Naive thymus-derived CD4-positive, alpha-beta T cell (primary cell): ENCODE results near the gene RPS3. TPM values are rescaled to one million over a fixed set of nuclear protein-coding genes. Genes with fewer than 3 reads are reported as not detected.
A peak's percentile ranks its signal among the peaks of the same experiment; 100 is the strongest.
"Not testable (repeated sequence)": the region's sequence is repeated elsewhere in the genome, so short reads cannot be mapped to it uniquely, and the experiment has no call there.

Experiments used
- ATAC-seq: fragments of 150-1000 bp; cut with Tn5 transposase; 2 replicates; pipeline ENCODE4 v1.10.0; 2021; ENCODE audit warnings: mild to moderate bottlenecking, moderate library complexity
- CTCF ChIA-PET: fragments of 350-600 bp; sonication (Branson Sonifier 250); formaldehyde crosslinking; loops from one replicate; lab custom pipeline; 2021; ENCODE audit warnings: antibody characterized with exemption; lab: Charles Lee
- POLR2A ChIA-PET: fragments of 350-600 bp; sonication (Branson Sonifier 250); formaldehyde crosslinking; loops from one replicate; lab custom pipeline; 2021; ENCODE audit warnings: antibody characterized with exemption, inconsistent platforms; lab: Charles Lee
- DNase-seq, 9 donors: peaks; one replicate each; pipeline versions ENCODE4 v3.0.0 to v3.0.0-alpha.2; 2020 to 2022; ENCODE audit warnings: mixed read lengths in 1 of 9
- H3K27ac ChIP-seq: one replicate; pipeline ENCODE4 v1.7.0; 2013; ENCODE audit warnings: mild to moderate bottlenecking, low read depth, low read length, moderate library complexity
- H3K27me3 ChIP-seq, 2 donors: one replicate each; pipeline ENCODE4 v1.7.0; 2013; ENCODE audit warnings: low read length in 2 of 2, mild to moderate bottlenecking in 2 of 2, moderate library complexity in 2 of 2; ENCODE audit not compliant: control insufficient read depth in 2 of 2, insufficient read depth in 2 of 2
- H3K36me3 ChIP-seq, 3 experiments: 1 replicate in 2 of 3; 2 replicates in 1 of 3; pipeline ENCODE4 v1.7.0; 2013; ENCODE audit warnings: low read length in 3 of 3, mild to moderate bottlenecking in 3 of 3, moderate library complexity in 1 of 3; ENCODE audit not compliant: insufficient read depth in 3 of 3, control insufficient read depth in 2 of 3
- H3K4me1 ChIP-seq, 2 donors: one replicate each; pipeline ENCODE4 v1.7.0; 2013; ENCODE audit warnings: low read length in 2 of 2, mild to moderate bottlenecking in 2 of 2, moderate library complexity in 1 of 2; ENCODE audit not compliant: control insufficient read depth in 2 of 2, insufficient read depth in 2 of 2
- H3K4me3 ChIP-seq: 2 replicates; pipeline ENCODE4 v1.7.0; 2013; ENCODE audit warnings: mild to moderate bottlenecking, low read length
- H3K9me3 ChIP-seq, 3 experiments: 1 replicate in 2 of 3; 2 replicates in 1 of 3; pipeline ENCODE4 v1.7.0; 2013; ENCODE audit warnings: low read length in 3 of 3; ENCODE audit not compliant: control insufficient read depth in 2 of 3
- H3K27ac Mint-ChIP-seq, 9 donors: one replicate each; pipeline ENCODE4 v1.8.0; 2020 to 2022; ENCODE audit warnings: mixed read lengths in 9 of 9, mild to moderate bottlenecking in 8 of 9, moderate library complexity in 5 of 9, inconsistent platforms in 2 of 9
- H3K27me3 Mint-ChIP-seq, 5 donors: one replicate each; pipeline ENCODE4 v1.8.0; 2021 to 2022; ENCODE audit warnings: mixed read lengths in 5 of 5, mild to moderate bottlenecking in 1 of 5
- H3K36me3 Mint-ChIP-seq, 5 donors: one replicate each; pipeline ENCODE4 v1.8.0; 2020 to 2022; ENCODE audit warnings: mixed read lengths in 5 of 5, mild to moderate bottlenecking in 3 of 5, inconsistent platforms in 1 of 5
- H3K4me1 Mint-ChIP-seq, 7 donors: one replicate each; pipeline ENCODE4 v1.8.0; 2020 to 2022; ENCODE audit warnings: mixed read lengths in 7 of 7, mild to moderate bottlenecking in 3 of 7, inconsistent platforms in 1 of 7
- H3K4me3 Mint-ChIP-seq, 10 donors: one replicate each; pipeline ENCODE4 v1.8.0; 2020 to 2022; ENCODE audit warnings: mild to moderate bottlenecking in 10 of 10, mixed read lengths in 10 of 10, moderate library complexity in 6 of 10, inconsistent platforms in 2 of 10
- H3K9me3 Mint-ChIP-seq, 11 donors: one replicate each; pipeline ENCODE4 v1.8.0; 2020 to 2022; ENCODE audit warnings: mixed read lengths in 11 of 11, mild to moderate bottlenecking in 4 of 11, inconsistent platforms in 1 of 11, moderate library complexity in 1 of 11
- intact Hi-C, 2 donors: fragments of 100-400 bp; cut with micrococcal nuclease; formaldehyde crosslinking; loops; one replicate each; pipeline ENCODE4 v1.15.1; 2023
- polyA plus RNA-seq, 2 donors: library from polyadenylated mRNA; unstranded; fragments of 300-500 nt; fragmentation: Illumina TruSeq; gene quantifications; one replicate each; pipeline ENCODE4 v1.2.3, GENCODE V29; 2021
- total RNA-seq, 6 experiments: library from RNA in 5 of 6; stranded (reverse) in 5 of 6; gene quantifications; 1 replicate in 5 of 6; 2 replicates in 1 of 6; pipeline ENCODE4 v1.2.3 and lab custom pipeline; 2021 to 2026

RPS3 gene
- total and polyA plus RNA-seq, 7 experiments from 2014 or later: 3,135 to 7,167 (median 5,170) TPM

DNA sequence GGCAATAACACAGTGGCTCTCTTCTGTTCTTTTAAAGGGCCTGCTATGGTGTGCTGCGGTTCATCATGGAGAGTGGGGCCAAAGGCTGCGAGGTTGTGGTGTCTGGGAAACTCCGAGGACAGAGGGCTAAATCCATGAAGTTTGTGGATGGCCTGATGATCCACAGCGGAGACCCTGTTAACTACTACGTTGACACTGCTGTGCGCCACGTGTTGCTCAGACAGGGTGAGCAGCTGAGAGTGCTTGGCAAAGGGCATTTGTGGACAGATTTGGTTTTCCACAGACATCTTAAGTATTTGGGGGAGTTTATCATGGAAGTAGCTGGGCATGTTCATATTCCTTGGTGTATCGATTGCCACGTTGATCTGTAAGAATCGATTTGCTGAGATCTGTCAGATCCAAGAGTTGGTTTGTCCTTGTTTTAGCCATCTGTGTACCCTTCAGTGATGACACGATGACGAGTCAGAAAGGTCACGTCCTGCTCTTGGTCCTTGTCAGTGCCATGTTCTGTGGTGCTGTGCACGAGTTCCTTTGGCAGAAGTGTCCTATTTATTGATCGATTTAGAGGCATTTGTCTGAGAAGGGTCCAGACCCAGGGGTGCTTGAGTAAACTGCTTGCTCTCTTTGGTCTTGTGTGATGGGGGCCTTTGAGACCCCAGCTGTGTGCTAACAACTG lies 4.8 kb downstream of the RPS3 start:
- H3K4me3 ChIP-seq: no peak overlapping the region
- H3K4me3 Mint-ChIP-seq: no peak overlapping the region
- DNase-seq (no peak), ATAC-seq (no peak)
- CTCF ChIA-PET: interaction anchor here (0.6 to 1.0 kb wide), 3 partner anchors 26 to 172 kb away, joined by 3 to 4 read pairs (median 3); partner anchors contain the start of gene SERPINH1
- peaks cover 13 to 70% (median 46%) of the 10 kb centered on the region in 3 experiments for H3K36me3 ChIP-seq
- POLR2A ChIA-PET: interaction anchor here (1.5 kb wide), 1 partner anchor 128 kb away, joined by 3 read pairs; no protein-coding TSS in a partner anchor
- no peaks in the 10 kb centered on the region for H3K27me3 ChIP-seq
- no peaks in the 10 kb centered on the region for H3K9me3 Mint-ChIP-seq
- peaks cover 16 to 17% of the 10 kb centered on the region in 2 donors for H3K4me1 ChIP-seq
- H3K27ac Mint-ChIP-seq: peak overlapping the region in 2 of 9 donors; percentile 18 to 20
- H3K27ac ChIP-seq: no peak overlapping the region
- no peaks in the 10 kb centered on the region for H3K9me3 ChIP-seq
- H3K27me3 Mint-ChIP-seq: peaks cover 0 to 2% (median 0%) of the 10 kb centered on the region in 5 donors
- H3K36me3 Mint-ChIP-seq: peaks cover 0 to 51% (median 33%) of the 10 kb centered on the region in 5 donors
- peaks cover 19 to 77% (median 53%) of the 10 kb centered on the region in 7 donors for H3K4me1 Mint-ChIP-seq
- intact Hi-C loops: no loop called here

DNA sequence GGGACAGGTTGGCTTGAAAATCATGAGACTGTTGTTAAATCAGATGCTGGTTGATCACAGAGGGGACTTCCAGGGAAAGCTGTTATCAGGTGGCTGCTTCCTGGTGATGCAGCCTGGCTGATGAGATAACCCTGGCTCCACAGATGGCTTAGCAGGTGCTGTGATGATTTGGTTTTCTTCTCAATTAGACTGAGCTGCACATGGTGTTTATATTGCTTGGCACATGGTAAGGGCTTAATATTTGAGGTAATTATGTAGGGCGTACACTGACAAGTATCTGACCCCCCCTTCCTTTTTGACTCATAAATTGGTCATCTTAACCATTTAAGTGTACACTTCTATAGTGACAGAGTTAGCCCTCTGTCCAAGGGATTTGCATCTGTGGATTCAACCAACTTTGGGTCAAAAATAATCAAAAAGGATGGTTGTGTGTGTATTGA lies 7.0 kb downstream of the RPS3 start:
- intact Hi-C loops: no loop called here
- DNase-seq (no peak), ATAC-seq (peak; percentile 31)
- no peaks in the 10 kb centered on the region for H3K27me3 Mint-ChIP-seq
- H3K4me3 ChIP-seq: no peak overlapping the region
- POLR2A ChIA-PET: no interaction called here
- peak overlapping the region in 3 of 9 donors; percentile 26 to 56 (median 36) for H3K27ac Mint-ChIP-seq
- peaks cover 0 to 43% (median 33%) of the 10 kb centered on the region in 5 donors for H3K36me3 Mint-ChIP-seq
- peaks cover 13 to 56% (median 37%) of the 10 kb centered on the region in 7 donors for H3K4me1 Mint-ChIP-seq
- H3K9me3 Mint-ChIP-seq: no peaks in the 10 kb centered on the region
- peaks cover 10 to 66% (median 46%) of the 10 kb centered on the region in 3 experiments for H3K36me3 ChIP-seq
- no peaks in the 10 kb centered on the region for H3K27me3 ChIP-seq
- H3K27ac ChIP-seq: no peak overlapping the region
- H3K4me1 ChIP-seq: peaks cover 8 to 12% of the 10 kb centered on the region in 2 donors
- CTCF ChIA-PET: no interaction called here
- no peak overlapping the region for H3K4me3 Mint-ChIP-seq
- no peaks in the 10 kb centered on the region for H3K9me3 ChIP-seq

GRCh38 chr11:75408957-75409219 lies 9.6 kb downstream of the RPS3 start:
- H3K4me3 Mint-ChIP-seq: no peak overlapping the region
- H3K9me3 Mint-ChIP-seq: no peaks in the 10 kb centered on the region
- no peaks in the 10 kb centered on the region for H3K9me3 ChIP-seq
- peaks cover 0 to 31% (median 17%) of the 10 kb centered on the region in 7 donors for H3K4me1 Mint-ChIP-seq
- intact Hi-C loops: loop anchor here in 1 of 2 donors (1.0 kb wide), 2 partner anchors 36 to 123 kb away; no protein-coding TSS in a partner anchor
- DNase-seq (no peak), ATAC-seq (no peak)
- peaks cover 0 to 28% (median 19%) of the 10 kb centered on the region in 5 donors for H3K36me3 Mint-ChIP-seq
- no peaks in the 10 kb centered on the region for H3K27me3 Mint-ChIP-seq
- H3K4me3 ChIP-seq: no peak overlapping the region
- ChIA-PET CTCF (interaction anchor here (1.0 to 1.6 kb wide), 3 partner anchors 117 to 152 kb away, joined by 3 read pairs; partner anchors contain the start of gene GDPD5), POLR2A (interaction anchor here (0.7 to 1.5 kb wide), 3 partner anchors 9 to 130 kb away, joined by 3 to 4 read pairs (median 4); no protein-coding TSS in a partner anchor)
- H3K27me3 ChIP-seq: no peaks in the 10 kb centered on the region
- H3K4me1 ChIP-seq: no peaks in the 10 kb centered on the region
- no peak overlapping the region for H3K27ac ChIP-seq
- peaks cover 10 to 56% (median 22%) of the 10 kb centered on the region in 3 experiments for H3K36me3 ChIP-seq
- H3K27ac Mint-ChIP-seq: no peak overlapping the region

DNA sequence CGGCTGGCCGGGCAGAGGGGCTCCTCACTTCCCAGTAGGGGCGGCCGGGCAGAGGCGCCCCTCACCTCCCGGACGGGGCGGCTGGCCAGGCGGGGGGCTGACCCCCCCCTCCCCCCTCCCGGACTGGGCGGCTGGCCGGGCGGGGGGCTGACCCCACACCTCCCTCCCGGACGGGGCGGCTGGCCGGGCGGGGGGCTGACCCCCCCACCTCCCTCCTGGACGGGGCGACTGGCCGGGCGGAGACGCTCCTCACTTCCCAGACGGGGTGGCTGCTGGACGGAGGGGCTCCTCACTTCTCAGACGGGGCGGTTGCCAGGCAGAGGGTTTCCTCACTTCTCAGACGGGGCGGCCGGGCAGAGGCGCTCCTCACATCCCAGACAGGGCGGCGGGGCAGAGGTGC lies 10.7 kb downstream of the RPS3 start:
- H3K27ac Mint-ChIP-seq, H3K4me1 ChIP-seq, intact Hi-C loops, POLR2A ChIA-PET, H3K9me3 Mint-ChIP-seq, CTCF ChIA-PET, H3K4me3 Mint-ChIP-seq, H3K4me3 ChIP-seq, ATAC-seq, DNase-seq, H3K27me3 Mint-ChIP-seq, H3K27ac ChIP-seq, H3K9me3 ChIP-seq, H3K27me3 ChIP-seq: not testable (repeated sequence)
- H3K36me3 ChIP-seq: peaks cover 10 to 48% (median 19%) of the 10 kb centered on the region in 3 experiments
- H3K4me1 Mint-ChIP-seq: peaks cover 0 to 23% (median 11%) of the 10 kb centered on the region in 7 donors
- H3K36me3 Mint-ChIP-seq: peaks cover 0 to 22% (median 14%) of the 10 kb centered on the region in 5 donors

- H3K4me1 ChIP-seq, H3K27ac Mint-ChIP-seq, H3K36me3 Mint-ChIP-seq, H3K4me3 Mint-ChIP-seq, H3K27me3 ChIP-seq, H3K4me3 ChIP-seq, H3K27me3 Mint-ChIP-seq, intact Hi-C loops, H3K27ac ChIP-seq, DNase-seq, H3K4me1 Mint-ChIP-seq, ATAC-seq, H3K9me3 Mint-ChIP-seq, H3K9me3 ChIP-seq: not testable (repeated sequence)
- CTCF ChIA-PET: interaction anchor here (0.9 kb wide), 1 partner anchor 29 kb away, joined by 3 read pairs; no protein-coding TSS in a partner anchor
- POLR2A ChIA-PET: interaction anchor here (1.3 kb wide), 1 partner anchor 13 kb away, joined by 3 read pairs; no protein-coding TSS in a partner anchor
- H3K36me3 ChIP-seq: peaks cover 0 to 23% (median 5%) of the 10 kb centered on the region in 3 experiments
Measured at GRCh38 chr11:75413146-75413545, 13.8 kb downstream of the RPS3 start.

- Mint-ChIP-seq H3K9me3 (no peaks in the 10 kb centered on the region), H3K4me1 (peaks cover 0 to 5% (median 0%) of the 10 kb centered on the region in 7 donors), H3K4me3 (no peak overlapping the region), H3K36me3 (peaks cover 0 to 9% (median 9%) of the 10 kb centered on the region in 5 donors), H3K27me3 (no peaks in the 10 kb centered on the region), H3K27ac (peak overlapping the region in 1 of 9 donors; percentile 47)
- Histone ChIP-seq H3K4me3 (no peak overlapping the region), H3K27me3 (no peaks in the 10 kb centered on the region), H3K27ac (no peak overlapping the region), H3K4me1 (no peaks in the 10 kb centered on the region), H3K36me3 (peaks cover 0 to 19% (median 5%) of the 10 kb centered on the region in 3 experiments), H3K9me3 (no peaks in the 10 kb centered on the region)
- ChIA-PET POLR2A (interaction anchor here (1.3 kb wide), 1 partner anchor 14 kb away, joined by 3 read pairs; no protein-coding TSS in a partner anchor), CTCF (no interaction called here)
- intact Hi-C loops: no loop called here
- no peak for DNase-seq
- no peak for ATAC-seq
Measured at GRCh38 chr11:75413864-75414263, 14.5 kb downstream of the RPS3 start.
